ENCODE data around the gene TAF6L. TPM values are rescaled to one million over a fixed set of nuclear protein-coding genes. Genes with fewer than 3 reads are reported as not detected.

Gene TAF6L
- total RNA-seq, 1 experiment from 2014 or later = 42.1 TPM

- no peak for TF ChIP-seq CTCF (IDR thresholded peaks at IDR 0.05)
These were observed 44.9 kb upstream of the TAF6L start (continued) for GRCh38 chr11:62726156-62726914.

GRCh38 chr11:62726915-62727164 is 44.4 kb upstream of the TAF6L start:
- Mint-ChIP-seq H3K4me1 (peaks cover 25% of the 10 kb centered on the region), H3K27me3 (ENCODE audit: low read depth) (peaks cover 4% of the 10 kb centered on the region; the same call in 1 of the 2 replicates), H3K4me3 (peak overlapping the region; percentile 98), H3K36me3 (peaks cover 43% of the 10 kb centered on the region), H3K9me3 (no peaks in the 10 kb centered on the region), H3K27ac (no peak overlapping the region)
- no peak for DNase-seq (ENCODE audit: low spot score)
- CTCF ChIA-PET = interaction anchor here (0.6 to 7.6 kb wide), 27 partner anchors 10 to 302 kb away, joined by 3 to 59 read pairs (median 4); partner anchors contain the start of genes BSCL2, EEF1G, GNG3 and MTA2
- no peak for TF ChIP-seq TCF7 (CRISPR knock-in tag; IDR thresholded peaks at IDR 0.05; ENCODE audit: low read depth)
- peak; percentile 74; the same call in 1 of the 2 replicates for TF ChIP-seq TP53 (CRISPR knock-in tag; IDR thresholded peaks at IDR 0.05)
- POLR2A ChIA-PET = interaction anchor here (0.6 to 4.2 kb wide), 20 partner anchors 11 to 154 kb away, joined by 3 to 34 read pairs (median 7); partner anchors contain the start of genes B3GAT3, BSCL2, C11orf98 and CSKMT
- no peak for ATAC-seq

- H3K4me1 Mint-ChIP-seq = peaks cover 25% of the 10 kb centered on the region
- DNase-seq (ENCODE audit: low spot score) (peak; percentile 98), ATAC-seq (peak; percentile 89)
- CTCF ChIA-PET = interaction anchor here (0.6 to 7.6 kb wide), 31 partner anchors 9 to 1194 kb away, joined by 3 to 59 read pairs (median 4); partner anchors contain the start of genes BSCL2, EEF1G, GNG3 and MTA2
- H3K27me3 Mint-ChIP-seq (ENCODE audit: low read depth) = peaks cover 4% of the 10 kb centered on the region; the same call in 1 of the 2 replicates
- POLR2A ChIA-PET = interaction anchor here (0.6 to 4.2 kb wide), 24 partner anchors 12 to 1184 kb away, joined by 3 to 34 read pairs (median 5); partner anchors contain the start of genes B3GAT3, BSCL2, C11orf98 and CSKMT
- H3K27ac Mint-ChIP-seq = peak within 1 kb of the TSS; percentile 100
- H3K36me3 Mint-ChIP-seq = peaks cover 38% of the 10 kb centered on the region
- H3K4me3 Mint-ChIP-seq = peak within 1 kb of the TSS; percentile 98
- no peaks in the 10 kb centered on the region for H3K9me3 Mint-ChIP-seq
- no peak for TF ChIP-seq ZNF121 (CRISPR knock-in tag; IDR thresholded peaks at IDR 0.05)
- TF ChIP-seq ZNF232 (CRISPR knock-in tag; IDR thresholded peaks at IDR 0.05) = peak; percentile 88; the same call in 1 of the 2 replicates
- TF ChIP-seq IRF2 (CRISPR knock-in tag; IDR thresholded peaks at IDR 0.05; ENCODE audit: borderline replicate concordance, low read depth) = no peak
- TF ChIP-seq CREM (CRISPR knock-in tag; IDR thresholded peaks at IDR 0.05) = peak; percentile 77; the same call in 1 of the 2 replicates
- no peak for TF ChIP-seq MXD4 (CRISPR knock-in tag; IDR thresholded peaks at IDR 0.05; ENCODE audit: borderline replicate concordance)
- TF ChIP-seq NR2C2 (CRISPR knock-in tag; IDR thresholded peaks at IDR 0.05) = peak; percentile 55; the same call in 1 of the 2 replicates
- TF ChIP-seq FOXK1 (CRISPR knock-in tag; IDR thresholded peaks at IDR 0.05) = peak; percentile 89
- TF ChIP-seq ZNF317 (CRISPR knock-in tag; IDR thresholded peaks at IDR 0.05; ENCODE audit: borderline replicate concordance, low read depth) = peak; percentile 7; the same call in 1 of the 2 replicates
- TF ChIP-seq FOXJ3 (CRISPR knock-in tag; IDR thresholded peaks at IDR 0.05; ENCODE audit: borderline replicate concordance) = no peak
- TF ChIP-seq ZNF423 (CRISPR knock-in tag; IDR thresholded peaks at IDR 0.05) = no peak
- no peak for TF ChIP-seq CDX4 (CRISPR knock-in tag; IDR thresholded peaks at IDR 0.05; ENCODE audit: borderline replicate concordance)
- TF ChIP-seq GRHL2 (CRISPR knock-in tag; IDR thresholded peaks at IDR 0.05; ENCODE audit: insufficient replicate concordance, severe bottlenecking) = no peak
- no peak for TF ChIP-seq ZNF512 (CRISPR knock-in tag; IDR thresholded peaks at IDR 0.05; ENCODE audit: borderline replicate concordance)
- TF ChIP-seq PREB (CRISPR knock-in tag; IDR thresholded peaks at IDR 0.05; ENCODE audit: borderline replicate concordance) = no peak
- TF ChIP-seq ZNF671 (CRISPR knock-in tag; IDR thresholded peaks at IDR 0.05) = no peak
- peak; percentile 88 for TF ChIP-seq MAX (CRISPR knock-in tag; IDR thresholded peaks at IDR 0.05)
- no peak; the same call in 1 of the 2 replicates for TF ChIP-seq ARID4B (CRISPR knock-in tag; IDR thresholded peaks at IDR 0.05; ENCODE audit: borderline replicate concordance)
- TF ChIP-seq NFATC4 (CRISPR knock-in tag; IDR thresholded peaks at IDR 0.05) = no peak
These were observed 43.9 kb upstream of the TAF6L start, which contains the start of gene HNRNPUL2 for GRCh38 chr11:62727165-62727871. HNRNPUL2 (minus strand) TSS chr11:62727457; CDS start chr11:62727156, 301 bp downstream.

Data from WTC11 (cell line).